ENCODE data around the gene PEAK1. TPM values are rescaled to one million over a fixed set of nuclear protein-coding genes. Genes with fewer than 3 reads are reported as not detected.

Gene PEAK1
- total and polyA plus RNA-seq, 10 of the 15 experiments (the other 5 are each of a cell fraction or from before 2014, with no cell fraction given) = 0.62 to 24.2 (median 11.2) TPM

DNA sequence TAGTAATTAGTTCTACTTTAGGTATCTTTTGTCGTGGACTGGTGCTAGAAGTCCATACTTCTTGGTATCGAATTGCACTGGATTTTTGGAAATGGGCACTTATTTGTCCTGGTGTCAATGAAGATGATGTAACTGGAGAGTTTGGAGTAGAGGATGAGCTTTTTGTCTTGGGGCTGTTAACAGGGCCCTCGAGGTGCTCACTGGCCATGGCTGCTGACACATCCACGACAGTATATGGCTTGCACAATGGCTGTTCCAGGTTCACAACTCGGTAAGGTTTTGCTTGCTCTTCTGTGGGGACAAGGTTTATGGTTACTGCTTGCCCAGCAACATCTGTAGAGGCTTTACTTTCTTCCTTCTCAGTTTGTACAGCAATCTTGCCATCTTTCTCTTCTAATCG is 239.6 kb downstream of the PEAK1 start:
- in situ Hi-C loops (cut with MboI) = no loop called here

More for the DNA sequence above, 239.6 kb downstream of the PEAK1 start:
- Histone ChIP-seq H3K4me1 (ENCODE audit: control insufficient read depth, insufficient read depth, low read length) (peaks cover 53% of the 10 kb centered on the region), H3K27ac (ENCODE audit: control insufficient read depth, insufficient read depth) (peak overlapping the region; percentile 90), H3K27me3 (replicated peaks in 1 of 2; ENCODE audit: control insufficient read depth in 2 of 2, insufficient read depth in 2 of 2, low read length in 1 of 2) (no peaks in the 10 kb centered on the region), H3K36me3 (ENCODE audit: control insufficient read depth in 2 of 2, insufficient read depth in 2 of 2, low read length in 1 of 2) (no peaks in the 10 kb centered on the region), H3K4me3 (no peak overlapping the region; the same call in 1 of the 2 replicates), H3K4me2 (ENCODE audit: control insufficient read depth, insufficient read depth) (peak overlapping the region; percentile 67; the same call in 1 of the 2 replicates), H4K20me1 (ENCODE audit: control insufficient read depth, insufficient read depth) (no peaks in the 10 kb centered on the region), H2AFZ (ENCODE audit: control insufficient read depth, low read depth, low read length) (no peak overlapping the region), H3K9ac (ENCODE audit: control insufficient read depth, insufficient read depth, low read length) (no peak overlapping the region), H3K79me2 (ENCODE audit: control insufficient read depth, insufficient read depth, low read length) (no peaks in the 10 kb centered on the region), H3K9me3 (replicated peaks; ENCODE audit: control insufficient read depth, insufficient read depth, low read length) (no peaks in the 10 kb centered on the region)
- ChIA-PET CTCF (interaction anchor here (0.7 to 18.9 kb wide), 18 partner anchors 8 to 361 kb away, joined by 3 to 455 read pairs (median 6); no protein-coding TSS in a partner anchor), SMC1A (ENCODE audit: uncharacterized antibody, unreplicated experiment) (interaction anchor here (0.8 to 15.7 kb wide), 18 partner anchors 8 to 361 kb away, joined by 3 to 365 read pairs (median 14); partner anchors contain the start of genes HMG20A and PEAK1), RAD21 (ENCODE audit: unreplicated experiment) (interaction anchor here (1.2 to 15.0 kb wide), 13 partner anchors 9 to 364 kb away, joined by 4 to 286 read pairs (median 21); partner anchors contain the start of gene HMG20A), POLR2A (interaction anchor here (0.6 to 1.9 kb wide), 6 partner anchors 20 to 231 kb away, joined by 3 to 7 read pairs (median 4); no protein-coding TSS in a partner anchor)
- intact Hi-C loops (cut with micrococcal nuclease; ENCODE audit: unreplicated experiment) = loop anchor here (10.0 kb wide), 1 partner anchor 195 kb away; no protein-coding TSS in a partner anchor
- FAIRE-seq (no peak), ATAC-seq (no peak), DNase-seq (ENCODE audit: low read depth, low spot score) (no peak)
- no TSS peak for BruUV-seq (replicated peaks)
- 98% methylated on average over 6 of the region's 6 CpGs for WGBS (ENCODE audit: insufficient coverage, insufficient replicate concordance, low lambda C conversion rate, missing lambda C conversion rate)
- TF ChIP-seq SIN3A (IDR thresholded peaks at IDR 0.05; ENCODE audit: low read depth, low read length) (no peak), ASH2L (IDR thresholded peaks at IDR 0.05; ENCODE audit: borderline replicate concordance, low read depth) (no peak), SIX5 (IDR thresholded peaks at IDR 0.05; ENCODE audit: low read depth, low read length, severe bottlenecking) (no peak), ESRRA (IDR thresholded peaks at IDR 0.05; ENCODE audit: low read length) (no peak), GABPA (IDR thresholded peaks at IDR 0.05; ENCODE audit: low read depth) (no peak), POU2F2 (IDR thresholded peaks at IDR 0.05; ENCODE audit: borderline replicate concordance, low read depth, low read length) (no peak), RCOR1 (conservative IDR thresholded peaks at IDR 0.05; ENCODE audit: low read depth, low read length) (no peak), PAX5 (IDR thresholded peaks at IDR 0.05; ENCODE audit: borderline replicate concordance, low read depth, low read length) (no peak), SRF (IDR thresholded peaks at IDR 0.05; ENCODE audit: low read depth in 2 of 2, low read length in 2 of 2) (no peak), RELA (IDR thresholded peaks at IDR 0.05; ENCODE audit: borderline replicate concordance, partially characterized antibody) (no peak), PML (IDR thresholded peaks at IDR 0.05; ENCODE audit: low read length) (no peak), NR2C1 (IDR thresholded peaks at IDR 0.05) (no peak), NBN (IDR thresholded peaks at IDR 0.05) (no peak), MTA2 (IDR thresholded peaks at IDR 0.05; ENCODE audit: low read depth) (no peak)
- TF ChIP-seq, protein P1, sequence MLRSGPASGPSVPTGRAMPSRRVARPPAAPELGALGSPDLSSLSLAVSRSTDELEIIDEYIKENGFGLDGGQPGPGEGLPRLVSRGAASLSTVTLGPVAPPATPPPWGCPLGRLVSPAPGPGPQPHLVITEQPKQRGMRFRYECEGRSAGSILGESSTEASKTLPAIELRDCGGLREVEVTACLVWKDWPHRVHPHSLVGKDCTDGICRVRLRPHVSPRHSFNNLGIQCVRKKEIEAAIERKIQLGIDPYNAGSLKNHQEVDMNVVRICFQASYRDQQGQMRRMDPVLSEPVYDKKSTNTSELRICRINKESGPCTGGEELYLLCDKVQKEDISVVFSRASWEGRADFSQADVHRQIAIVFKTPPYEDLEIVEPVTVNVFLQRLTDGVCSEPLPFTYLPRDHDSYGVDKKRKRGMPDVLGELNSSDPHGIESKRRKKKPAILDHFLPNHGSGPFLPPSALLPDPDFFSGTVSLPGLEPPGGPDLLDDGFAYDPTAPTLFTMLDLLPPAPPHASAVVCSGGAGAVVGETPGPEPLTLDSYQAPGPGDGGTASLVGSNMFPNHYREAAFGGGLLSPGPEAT (IDR thresholded peaks at IDR 0.05; ENCODE audit: low read depth) = no peak
- TF ChIP-seq, protein P2, sequence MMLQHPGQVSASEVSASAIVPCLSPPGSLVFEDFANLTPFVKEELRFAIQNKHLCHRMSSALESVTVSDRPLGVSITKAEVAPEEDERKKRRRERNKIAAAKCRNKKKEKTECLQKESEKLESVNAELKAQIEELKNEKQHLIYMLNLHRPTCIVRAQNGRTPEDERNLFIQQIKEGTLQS (IDR thresholded peaks at IDR 0.05; ENCODE audit: borderline replicate concordance, extremely low read depth, low read depth, low read length) = no peak
- TF ChIP-seq, protein P3, sequence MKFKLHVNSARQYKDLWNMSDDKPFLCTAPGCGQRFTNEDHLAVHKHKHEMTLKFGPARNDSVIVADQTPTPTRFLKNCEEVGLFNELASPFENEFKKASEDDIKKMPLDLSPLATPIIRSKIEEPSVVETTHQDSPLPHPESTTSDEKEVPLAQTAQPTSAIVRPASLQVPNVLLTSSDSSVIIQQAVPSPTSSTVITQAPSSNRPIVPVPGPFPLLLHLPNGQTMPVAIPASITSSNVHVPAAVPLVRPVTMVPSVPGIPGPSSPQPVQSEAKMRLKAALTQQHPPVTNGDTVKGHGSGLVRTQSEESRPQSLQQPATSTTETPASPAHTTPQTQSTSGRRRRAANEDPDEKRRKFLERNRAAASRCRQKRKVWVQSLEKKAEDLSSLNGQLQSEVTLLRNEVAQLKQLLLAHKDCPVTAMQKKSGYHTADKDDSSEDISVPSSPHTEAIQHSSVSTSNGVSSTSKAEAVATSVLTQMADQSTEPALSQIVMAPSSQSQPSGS (IDR thresholded peaks at IDR 0.05; ENCODE audit: low read length) = no peak

Data from GM12878 (cell line).